Fibroblast of gingiva (primary cell): ENCODE measurements around the gene GFOD1.

Experiments used
- DNase-seq: peaks from one replicate; pipeline ENCODE4 v3.0.0-alpha.2; 2011; ENCODE audit warnings: low read depth

The GFOD1 gene

GRCh38 chr6:13423252-13423651 is 64.1 kb downstream of the GFOD1 start:
- no peak for DNase-seq

- DNase-seq, result peak; percentile 31
Measured at GRCh38 chr6:13422681-13423221, 64.6 kb downstream of the GFOD1 start.

GRCh38 chr6:13421425-13422059 is 65.9 kb downstream of the GFOD1 start:
- no peak for DNase-seq

- no peak for DNase-seq
Measured at GRCh38 chr6:13420269-13420668, 67.1 kb downstream of the GFOD1 start.

- no peak for DNase-seq
Measured at GRCh38 chr6:13419422-13420195, 67.8 kb downstream of the GFOD1 start.

- no peak for DNase-seq
Measured at GRCh38 chr6:13418844-13419243, 68.6 kb downstream of the GFOD1 start.

GRCh38 chr6:13417954-13418353 is 69.4 kb downstream of the GFOD1 start:
- no peak for DNase-seq

GRCh38 chr6:13417431-13417830 is 70.0 kb downstream of the GFOD1 start:
- no peak for DNase-seq

- DNase-seq, result no peak
Measured at GRCh38 chr6:13415283-13415682, 72.1 kb downstream of the GFOD1 start.

- DNase-seq, result peak; percentile 76
Measured at GRCh38 chr6:13413900-13414555, 73.4 kb downstream of the GFOD1 start.

GRCh38 chr6:13413466-13413862 is 73.9 kb downstream of the GFOD1 start:
- DNase-seq, result peak; percentile 89

- no peak for DNase-seq
Measured at GRCh38 chr6:13412639-13413465, 74.5 kb downstream of the GFOD1 start.

GRCh38 chr6:13412211-13412610 is 75.2 kb downstream of the GFOD1 start:
- no peak for DNase-seq

- DNase-seq, result no peak
Measured at GRCh38 chr6:13411484-13411883, 75.9 kb downstream of the GFOD1 start.

- no peak for DNase-seq
Measured at GRCh38 chr6:13409991-13410390, 77.4 kb downstream of the GFOD1 start.

GRCh38 chr6:13407709-13408695 is 79.4 kb downstream of the GFOD1 start:
- peak; percentile 89 for DNase-seq

GRCh38 chr6:13407368-13407708 is 80.1 kb downstream of the GFOD1 start:
- DNase-seq, result no peak

- DNase-seq, result no peak
Measured at GRCh38 chr6:13406781-13407180, 80.6 kb downstream of the GFOD1 start.

- peak; percentile 11 for DNase-seq
Measured at GRCh38 chr6:13405961-13406477, 81.4 kb downstream of the GFOD1 start.

GRCh38 chr6:13404892-13405254 is 82.5 kb downstream of the GFOD1 start:
- DNase-seq, result no peak
